Loucy (cell line): ENCODE results near the gene FABP7.

Experiments
- EZH2phosphoT487 ChIP-seq: fragments of 200-600 bp; IDR thresholded peaks from 2 replicates; pipeline ENCODE4 v1.6.1; 2018; ENCODE audit warnings: antibody characterized with exemption, mild to moderate bottlenecking, moderate library complexity, borderline replicate concordance
- TF ChIP-seq, protein P1 (sequence below): fragments of 200-600 bp; sonication (generic); conservative IDR thresholded peaks from 2 replicates; pipeline ENCODE4 v1.5.1; 2014; ENCODE audit warnings: mild to moderate bottlenecking, antibody characterized with exemption, low read length

DNA sequence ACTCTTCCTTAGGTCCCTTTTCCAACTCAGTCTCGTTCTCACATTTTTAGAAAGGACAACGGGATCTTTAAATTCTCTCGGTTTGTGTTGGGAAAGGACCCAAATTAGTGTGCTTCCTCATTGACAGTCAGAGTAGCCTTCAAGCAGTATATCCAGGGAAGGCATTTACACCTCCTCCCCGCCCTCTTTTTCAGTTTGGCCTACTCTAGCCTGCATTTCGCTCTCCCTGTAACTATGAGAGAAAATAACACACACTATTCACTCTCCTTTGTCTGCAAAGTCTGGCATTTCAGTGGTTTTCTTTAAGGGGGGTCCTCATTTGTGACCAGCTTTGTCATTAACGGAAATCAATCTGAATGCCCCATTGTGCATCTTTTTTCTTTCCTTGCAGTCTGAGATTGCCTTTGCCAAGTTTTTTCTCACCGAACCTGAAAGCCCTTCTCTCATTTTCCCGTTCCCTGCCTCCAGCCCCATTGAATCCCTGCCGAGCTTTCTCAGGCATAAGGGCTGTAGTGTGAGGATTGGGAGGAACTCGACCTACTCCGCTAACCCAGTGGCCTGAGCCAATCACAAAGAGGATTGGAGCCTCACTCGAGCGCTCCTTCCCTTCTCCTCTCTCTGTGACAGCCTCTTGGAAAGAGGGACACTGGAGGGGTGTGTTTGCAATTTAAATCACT is 393 bp upstream of the FABP7 start:
- TF ChIP-seq, protein P1, sequence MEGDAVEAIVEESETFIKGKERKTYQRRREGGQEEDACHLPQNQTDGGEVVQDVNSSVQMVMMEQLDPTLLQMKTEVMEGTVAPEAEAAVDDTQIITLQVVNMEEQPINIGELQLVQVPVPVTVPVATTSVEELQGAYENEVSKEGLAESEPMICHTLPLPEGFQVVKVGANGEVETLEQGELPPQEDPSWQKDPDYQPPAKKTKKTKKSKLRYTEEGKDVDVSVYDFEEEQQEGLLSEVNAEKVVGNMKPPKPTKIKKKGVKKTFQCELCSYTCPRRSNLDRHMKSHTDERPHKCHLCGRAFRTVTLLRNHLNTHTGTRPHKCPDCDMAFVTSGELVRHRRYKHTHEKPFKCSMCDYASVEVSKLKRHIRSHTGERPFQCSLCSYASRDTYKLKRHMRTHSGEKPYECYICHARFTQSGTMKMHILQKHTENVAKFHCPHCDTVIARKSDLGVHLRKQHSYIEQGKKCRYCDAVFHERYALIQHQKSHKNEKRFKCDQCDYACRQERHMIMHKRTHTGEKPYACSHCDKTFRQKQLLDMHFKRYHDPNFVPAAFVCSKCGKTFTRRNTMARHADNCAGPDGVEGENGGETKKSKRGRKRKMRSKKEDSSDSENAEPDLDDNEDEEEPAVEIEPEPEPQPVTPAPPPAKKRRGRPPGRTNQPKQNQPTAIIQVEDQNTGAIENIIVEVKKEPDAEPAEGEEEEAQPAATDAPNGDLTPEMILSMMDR, result no peak
- TF ChIP-seq EZH2phosphoT487, result no peak
